MG63 (cell line): Measurements from ENCODE around the gene TMEM198. TPM values are rescaled to one million over a fixed set of nuclear protein-coding genes. Genes with fewer than 3 reads are reported as not detected.

Source experiments
- DNase-seq: peaks from one replicate; pipeline ENCODE4 v3.0.0-alpha.2; 2020
- H3K27me3 ChIP-seq: fragments of 250-450 bp; sonication (Bioruptor Pico); 2 replicates; pipeline ENCODE4 v1.5.1; 2020; ENCODE audit warnings: mild to moderate bottlenecking, moderate library complexity
- H3K36me3 ChIP-seq: fragments of 250-450 bp; sonication (Bioruptor Pico); 2 replicates; pipeline ENCODE4 v1.5.1; 2020; ENCODE audit warnings: mild to moderate bottlenecking, moderate library complexity
- H3K4me3 ChIP-seq: fragments of 250-450 bp; sonication (Bioruptor Pico); 2 replicates; pipeline ENCODE4 v1.5.1; 2020; ENCODE audit warnings: mild to moderate bottlenecking, moderate library complexity
- H3K9me3 ChIP-seq: fragments of 250-450 bp; sonication (Bioruptor Pico); 2 replicates; pipeline ENCODE4 v1.5.1; 2020; ENCODE audit warnings: mild to moderate bottlenecking, moderate library complexity
- total RNA-seq: library from RNA; depleted of rRNA; stranded (reverse); fragments of >200 nt; shearing (Covaris generic); gene quantifications from 2 replicates; pipeline ENCODE4 v1.2.3, GENCODE V29; 2014; ENCODE audit warnings: low replicate concordance

TMEM198 gene
- total RNA-seq, 1 experiment from 2014 or later = 5.1 TPM

- no peak overlapping the region for H3K4me3 ChIP-seq
- H3K36me3 ChIP-seq = no peaks in the 10 kb centered on the region
- no peaks in the 10 kb centered on the region for H3K9me3 ChIP-seq
- peaks cover 13% of the 10 kb centered on the region; the same call in 1 of the 2 replicates for H3K27me3 ChIP-seq
- no peak for DNase-seq
Observed at GRCh38 chr2:219517954-219518778, 25.7 kb upstream of the TMEM198 start.

- H3K9me3 ChIP-seq = no peaks in the 10 kb centered on the region
- peaks cover 1% of the 10 kb centered on the region; the same call in 1 of the 2 replicates for H3K27me3 ChIP-seq
Observed at GRCh38 chr2:219519526-219519916, 24.3 kb upstream of the TMEM198 start.

GRCh38 chr2:219520079-219520478 lies 23.7 kb upstream of the TMEM198 start:
- Histone ChIP-seq H3K36me3 (no peaks in the 10 kb centered on the region), H3K4me3 (no peak overlapping the region), H3K9me3 (no peaks in the 10 kb centered on the region), H3K27me3 (no peaks in the 10 kb centered on the region; the same call in 1 of the 2 replicates)
- no peak for DNase-seq

More at GRCh38 chr2:219519526-219519916, 24.3 kb upstream of the TMEM198 start:
- Histone ChIP-seq H3K36me3 (no peaks in the 10 kb centered on the region), H3K4me3 (no peak overlapping the region)
- DNase-seq = no peak

- Histone ChIP-seq H3K27me3 (no peaks in the 10 kb centered on the region; the same call in 1 of the 2 replicates), H3K9me3 (no peaks in the 10 kb centered on the region), H3K36me3 (no peaks in the 10 kb centered on the region), H3K4me3 (no peak overlapping the region)
- DNase-seq = peak; percentile 54
Observed at GRCh38 chr2:219521066-219521880, 22.6 kb upstream of the TMEM198 start.

GRCh38 chr2:219522111-219523030 lies 21.5 kb upstream of the TMEM198 start:
- Histone ChIP-seq H3K27me3 (no peaks in the 10 kb centered on the region; the same call in 1 of the 2 replicates), H3K9me3 (no peaks in the 10 kb centered on the region), H3K36me3 (no peaks in the 10 kb centered on the region), H3K4me3 (no peak overlapping the region)
- DNase-seq = peak; percentile 63

- no peak for DNase-seq
- Histone ChIP-seq H3K27me3 (no peaks in the 10 kb centered on the region; the same call in 1 of the 2 replicates), H3K9me3 (no peaks in the 10 kb centered on the region), H3K36me3 (no peaks in the 10 kb centered on the region), H3K4me3 (no peak overlapping the region)
Observed at GRCh38 chr2:219523031-219523671, 20.7 kb upstream of the TMEM198 start.

GRCh38 chr2:219524817-219525216 lies 19.0 kb upstream of the TMEM198 start:
- H3K4me3 ChIP-seq = no peak overlapping the region
- H3K27me3 ChIP-seq = peaks cover 7% of the 10 kb centered on the region
- no peaks in the 10 kb centered on the region for H3K9me3 ChIP-seq
- no peak for DNase-seq
- H3K36me3 ChIP-seq = no peaks in the 10 kb centered on the region

GRCh38 chr2:219525533-219526232 lies 18.1 kb upstream of the TMEM198 start:
- no peak overlapping the region for H3K4me3 ChIP-seq
- no peak for DNase-seq
- no peaks in the 10 kb centered on the region for H3K9me3 ChIP-seq

GRCh38 chr2:219526320-219527075 lies 17.3 kb upstream of the TMEM198 start:
- H3K27me3 ChIP-seq = peaks cover 12% of the 10 kb centered on the region
- H3K36me3 ChIP-seq = no peaks in the 10 kb centered on the region
- H3K9me3 ChIP-seq = no peaks in the 10 kb centered on the region
- DNase-seq = no peak
- no peak overlapping the region for H3K4me3 ChIP-seq

More at GRCh38 chr2:219525533-219526232, 18.1 kb upstream of the TMEM198 start:
- Histone ChIP-seq H3K36me3 (no peaks in the 10 kb centered on the region), H3K27me3 (peaks cover 12% of the 10 kb centered on the region)

- Histone ChIP-seq H3K4me3 (no peak overlapping the region), H3K36me3 (no peaks in the 10 kb centered on the region), H3K27me3 (peaks cover 12% of the 10 kb centered on the region), H3K9me3 (no peaks in the 10 kb centered on the region)
- DNase-seq = no peak
Observed at GRCh38 chr2:219527076-219527394, 16.8 kb upstream of the TMEM198 start.

- Histone ChIP-seq H3K36me3 (no peaks in the 10 kb centered on the region), H3K4me3 (no peak overlapping the region), H3K9me3 (no peaks in the 10 kb centered on the region), H3K27me3 (peaks cover 12% of the 10 kb centered on the region)
- no peak for DNase-seq
Observed at GRCh38 chr2:219527472-219527871, 16.4 kb upstream of the TMEM198 start.

GRCh38 chr2:219530048-219530963 lies 13.5 kb upstream of the TMEM198 start:
- DNase-seq = peak; percentile 77
- H3K9me3 ChIP-seq = no peaks in the 10 kb centered on the region
- H3K36me3 ChIP-seq = no peaks in the 10 kb centered on the region
- peaks cover 12% of the 10 kb centered on the region for H3K27me3 ChIP-seq
- H3K4me3 ChIP-seq = no peak overlapping the region

- H3K4me3 ChIP-seq = no peak overlapping the region
- H3K9me3 ChIP-seq = no peaks in the 10 kb centered on the region
- H3K27me3 ChIP-seq = peaks cover 12% of the 10 kb centered on the region
- no peak for DNase-seq
- H3K36me3 ChIP-seq = no peaks in the 10 kb centered on the region
Observed at GRCh38 chr2:219531639-219532377, 12.0 kb upstream of the TMEM198 start.

GRCh38 chr2:219532378-219532649 lies 11.5 kb upstream of the TMEM198 start:
- Histone ChIP-seq H3K36me3 (no peaks in the 10 kb centered on the region), H3K27me3 (peaks cover 12% of the 10 kb centered on the region), H3K4me3 (no peak overlapping the region), H3K9me3 (no peaks in the 10 kb centered on the region)
- DNase-seq = no peak
